MM.1S (cell line): Measurements from ENCODE around the gene PRMT2.

Experiments used
- CTCF ChIP-seq: fragments of 300-600 bp; sonication (generic); IDR thresholded peaks from 2 replicates; pipeline ENCODE4 v1.5.1; 2016; ENCODE audit warnings: antibody characterized with exemption, low read length, mixed read lengths
- EZH2 ChIP-seq: fragments of 300-600 bp; sonication (generic); optimal IDR thresholded peaks from 2 replicates; pipeline ENCODE3; 2017; ENCODE audit warnings: low read depth, mild to moderate bottlenecking, antibody characterized with exemption, low read length, mixed read lengths

GRCh38 chr21:46662765-46663500 lies 27.5 kb downstream of the PRMT2 start:
- TF ChIP-seq EZH2: no peak
- no peak for TF ChIP-seq CTCF
